SK-N-SH treated with all-trans-retinoic acid at 6 μM for 48 hours (cell line): ENCODE measurements around the gene EPHB2.

Experiments
- ATAC-seq: fragments of 200-7000 bp; cut with Tn5 transposase; 3 replicates; pipeline ENCODE4 v1.9.1; 2020; ENCODE audit warnings: mild to moderate bottlenecking, moderate library complexity
- ARNTL ChIP-seq: fragments of 450-650 bp; formaldehyde crosslinking; IDR thresholded peaks from 2 replicates; pipeline ENCODE4 v1.5.0; 2020; ENCODE audit warnings: low read depth, mild to moderate bottlenecking, moderate library complexity, borderline replicate concordance
- CSDC2 ChIP-seq: fragments of 250-450 bp; sonication (Bioruptor Pico); IDR thresholded peaks from 2 replicates; pipeline ENCODE4 v1.5.0; 2020; ENCODE audit warnings: mild to moderate bottlenecking, moderate library complexity
- ESRRG ChIP-seq: fragments of 250-450 bp; sonication (Bioruptor Pico); IDR thresholded peaks from 2 replicates; pipeline ENCODE4 v1.6.1; 2021; ENCODE audit warnings: mild to moderate bottlenecking
- GLIS3 ChIP-seq: fragments of 250-450 bp; sonication (Bioruptor Pico); IDR thresholded peaks from 2 replicates; pipeline ENCODE4 v1.5.0; 2020; ENCODE audit warnings: mild to moderate bottlenecking, moderate library complexity
- ISL1 ChIP-seq: fragments of 250-450 bp; sonication (Bioruptor Pico); IDR thresholded peaks from 2 replicates; pipeline ENCODE4 v2.1.2; 2022; ENCODE audit warnings: mild to moderate bottlenecking, moderate library complexity
- OSR1 ChIP-seq: fragments of 250-450 bp; sonication (Bioruptor Pico); IDR thresholded peaks from 2 replicates; pipeline ENCODE4 v1.8.0; 2022; ENCODE audit warnings: moderate library complexity, mild to moderate bottlenecking, inconsistent platforms
- PPARA ChIP-seq: fragments of 250-450 bp; sonication (Bioruptor Pico); IDR thresholded peaks from 2 replicates; pipeline ENCODE4 v1.5.0; 2020; ENCODE audit warnings: mild to moderate bottlenecking, borderline replicate concordance
- RARB ChIP-seq: fragments of 250-450 bp; sonication (Bioruptor Pico); IDR thresholded peaks from 2 replicates; pipeline ENCODE4 v1.8.0; 2021; ENCODE audit warnings: mild to moderate bottlenecking, moderate library complexity
- SNAI2 ChIP-seq: fragments of 250-450 bp; sonication (Bioruptor Pico); IDR thresholded peaks from 2 replicates; pipeline ENCODE4 v1.5.0; 2020; ENCODE audit warnings: mild to moderate bottlenecking, moderate library complexity
- TCF4 ChIP-seq: fragments of 250-450 bp; sonication (Bioruptor Pico); IDR thresholded peaks from 2 replicates; pipeline ENCODE4 v1.8.0; 2021; ENCODE audit warnings: mild to moderate bottlenecking, moderate library complexity, borderline replicate concordance
- TOX ChIP-seq: fragments of 250-450 bp; sonication (Bioruptor Pico); IDR thresholded peaks from 2 replicates; pipeline ENCODE4 v1.8.0; 2021; ENCODE audit warnings: mild to moderate bottlenecking, moderate library complexity, borderline replicate concordance
- ZC3H10 ChIP-seq: fragments of 250-450 bp; sonication (Bioruptor Pico); IDR thresholded peaks from 2 replicates; pipeline ENCODE4 v1.5.1; 2021; ENCODE audit warnings: mild to moderate bottlenecking, moderate library complexity
- ZFP3 ChIP-seq: fragments of 250-450 bp; sonication (Bioruptor Pico); IDR thresholded peaks from 2 replicates; pipeline ENCODE4 v1.5.0; 2020; ENCODE audit warnings: mild to moderate bottlenecking, moderate library complexity
- ZFP30 ChIP-seq: fragments of 450-650 bp; formaldehyde crosslinking; IDR thresholded peaks from 2 replicates; pipeline ENCODE4 v1.5.0; 2022; ENCODE audit warnings: mild to moderate bottlenecking, moderate library complexity
- ZNF565 ChIP-seq: fragments of 450-650 bp; formaldehyde crosslinking; conservative IDR thresholded peaks from 2 replicates; pipeline ENCODE4 v1.5.0; 2020; ENCODE audit warnings: low read depth, mild to moderate bottlenecking, moderate library complexity
- ZNF70 ChIP-seq: fragments of 450-650 bp; formaldehyde crosslinking; IDR thresholded peaks from 2 replicates; pipeline ENCODE4 v1.5.0; 2020; ENCODE audit warnings: mild to moderate bottlenecking, moderate library complexity
- TF ChIP-seq, protein P1 (sequence below): fragments of 250-450 bp; sonication (Bioruptor Pico); IDR thresholded peaks from 2 replicates; pipeline ENCODE4 v1.5.1; 2020; ENCODE audit warnings: low read depth, mild to moderate bottlenecking, moderate library complexity
- TF ChIP-seq, protein P2 (sequence below): fragments of 250-450 bp; sonication (Bioruptor Pico); IDR thresholded peaks from 2 replicates; pipeline ENCODE4 v1.5.0; 2020; ENCODE audit warnings: mild to moderate bottlenecking, moderate library complexity
- TF ChIP-seq, protein P3 (sequence below): fragments of 250-450 bp; sonication (Bioruptor Pico); IDR thresholded peaks from 2 replicates; pipeline ENCODE4 v1.8.0; 2021; ENCODE audit warnings: low read depth, mild to moderate bottlenecking, moderate library complexity, borderline replicate concordance
- TF ChIP-seq, protein P4 (sequence below): fragments of 250-450 bp; sonication (Bioruptor Pico); IDR thresholded peaks from 2 replicates; pipeline ENCODE4 v1.5.1; 2021; ENCODE audit warnings: mild to moderate bottlenecking, moderate library complexity

EPHB2 gene

DNA sequence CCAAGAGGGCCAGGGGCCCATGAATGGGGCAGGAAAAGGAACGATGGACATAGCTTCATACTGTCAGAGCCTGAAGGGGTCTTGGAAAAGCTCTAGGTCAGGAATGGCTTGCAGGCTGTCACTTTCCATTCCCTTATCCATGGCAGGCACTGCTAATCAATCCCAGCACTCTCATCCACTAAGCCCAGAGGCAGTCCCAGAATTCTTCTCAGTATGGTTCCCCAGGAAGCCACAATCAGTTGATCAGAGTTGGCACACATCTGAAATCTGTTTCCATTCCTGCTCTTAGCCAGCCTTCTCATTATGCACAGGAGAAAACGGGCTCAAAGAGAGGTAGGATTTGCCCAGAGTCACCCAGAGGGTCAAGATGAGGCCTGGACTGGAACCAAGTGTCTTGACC, 196.3 kb downstream of the EPHB2 start:
- no peak for ATAC-seq
- no peak for TF ChIP-seq ZFP30 (CRISPR knock-in tag)
- no peak for TF ChIP-seq GLIS3 (CRISPR knock-in tag)
- no peak for TF ChIP-seq ESRRG
- no peak for TF ChIP-seq TOX (CRISPR knock-in tag)
- TF ChIP-seq, protein P1, sequence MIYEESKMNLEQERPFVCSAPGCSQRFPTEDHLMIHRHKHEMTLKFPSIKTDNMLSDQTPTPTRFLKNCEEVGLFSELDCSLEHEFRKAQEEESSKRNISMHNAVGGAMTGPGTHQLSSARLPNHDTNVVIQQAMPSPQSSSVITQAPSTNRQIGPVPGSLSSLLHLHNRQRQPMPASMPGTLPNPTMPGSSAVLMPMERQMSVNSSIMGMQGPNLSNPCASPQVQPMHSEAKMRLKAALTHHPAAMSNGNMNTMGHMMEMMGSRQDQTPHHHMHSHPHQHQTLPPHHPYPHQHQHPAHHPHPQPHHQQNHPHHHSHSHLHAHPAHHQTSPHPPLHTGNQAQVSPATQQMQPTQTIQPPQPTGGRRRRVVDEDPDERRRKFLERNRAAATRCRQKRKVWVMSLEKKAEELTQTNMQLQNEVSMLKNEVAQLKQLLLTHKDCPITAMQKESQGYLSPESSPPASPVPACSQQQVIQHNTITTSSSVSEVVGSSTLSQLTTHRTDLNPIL (CRISPR knock-in tag), result no peak
- TF ChIP-seq OSR1 (CRISPR knock-in tag), result no peak
- TF ChIP-seq, protein P2, sequence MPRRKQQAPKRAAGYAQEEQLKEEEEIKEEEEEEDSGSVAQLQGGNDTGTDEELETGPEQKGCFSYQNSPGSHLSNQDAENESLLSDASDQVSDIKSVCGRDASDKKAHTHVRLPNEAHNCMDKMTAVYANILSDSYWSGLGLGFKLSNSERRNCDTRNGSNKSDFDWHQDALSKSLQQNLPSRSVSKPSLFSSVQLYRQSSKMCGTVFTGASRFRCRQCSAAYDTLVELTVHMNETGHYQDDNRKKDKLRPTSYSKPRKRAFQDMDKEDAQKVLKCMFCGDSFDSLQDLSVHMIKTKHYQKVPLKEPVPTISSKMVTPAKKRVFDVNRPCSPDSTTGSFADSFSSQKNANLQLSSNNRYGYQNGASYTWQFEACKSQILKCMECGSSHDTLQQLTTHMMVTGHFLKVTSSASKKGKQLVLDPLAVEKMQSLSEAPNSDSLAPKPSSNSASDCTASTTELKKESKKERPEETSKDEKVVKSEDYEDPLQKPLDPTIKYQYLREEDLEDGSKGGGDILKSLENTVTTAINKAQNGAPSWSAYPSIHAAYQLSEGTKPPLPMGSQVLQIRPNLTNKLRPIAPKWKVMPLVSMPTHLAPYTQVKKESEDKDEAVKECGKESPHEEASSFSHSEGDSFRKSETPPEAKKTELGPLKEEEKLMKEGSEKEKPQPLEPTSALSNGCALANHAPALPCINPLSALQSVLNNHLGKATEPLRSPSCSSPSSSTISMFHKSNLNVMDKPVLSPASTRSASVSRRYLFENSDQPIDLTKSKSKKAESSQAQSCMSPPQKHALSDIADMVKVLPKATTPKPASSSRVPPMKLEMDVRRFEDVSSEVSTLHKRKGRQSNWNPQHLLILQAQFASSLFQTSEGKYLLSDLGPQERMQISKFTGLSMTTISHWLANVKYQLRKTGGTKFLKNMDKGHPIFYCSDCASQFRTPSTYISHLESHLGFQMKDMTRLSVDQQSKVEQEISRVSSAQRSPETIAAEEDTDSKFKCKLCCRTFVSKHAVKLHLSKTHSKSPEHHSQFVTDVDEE (CRISPR knock-in tag), result no peak
- TF ChIP-seq SNAI2 (CRISPR knock-in tag), result no peak
- no peak for TF ChIP-seq ZFP3 (CRISPR knock-in tag)

DNA sequence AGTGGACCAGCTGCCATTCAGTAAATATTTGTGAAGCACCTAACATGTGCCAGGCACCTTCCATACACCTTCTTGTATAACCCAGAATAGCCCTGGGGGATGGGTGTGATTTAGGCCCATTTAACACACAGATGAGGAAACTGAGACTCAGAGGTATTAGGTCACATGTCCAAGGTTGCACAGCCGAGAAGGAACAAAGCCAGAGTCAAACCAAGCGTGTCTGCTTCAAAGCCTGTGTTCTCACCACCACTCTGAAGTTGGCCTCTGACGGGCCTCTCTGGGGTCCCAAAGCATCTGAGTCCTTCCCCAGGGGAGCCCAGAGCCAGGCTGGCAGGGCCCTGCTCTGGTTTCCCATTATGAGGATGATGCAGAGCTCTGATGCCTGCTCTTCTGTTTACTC, 196.9 kb downstream of the EPHB2 start:
- no peak for TF ChIP-seq OSR1 (CRISPR knock-in tag)
- TF ChIP-seq TCF4 (CRISPR knock-in tag), result no peak
- ATAC-seq, result no peak

DNA sequence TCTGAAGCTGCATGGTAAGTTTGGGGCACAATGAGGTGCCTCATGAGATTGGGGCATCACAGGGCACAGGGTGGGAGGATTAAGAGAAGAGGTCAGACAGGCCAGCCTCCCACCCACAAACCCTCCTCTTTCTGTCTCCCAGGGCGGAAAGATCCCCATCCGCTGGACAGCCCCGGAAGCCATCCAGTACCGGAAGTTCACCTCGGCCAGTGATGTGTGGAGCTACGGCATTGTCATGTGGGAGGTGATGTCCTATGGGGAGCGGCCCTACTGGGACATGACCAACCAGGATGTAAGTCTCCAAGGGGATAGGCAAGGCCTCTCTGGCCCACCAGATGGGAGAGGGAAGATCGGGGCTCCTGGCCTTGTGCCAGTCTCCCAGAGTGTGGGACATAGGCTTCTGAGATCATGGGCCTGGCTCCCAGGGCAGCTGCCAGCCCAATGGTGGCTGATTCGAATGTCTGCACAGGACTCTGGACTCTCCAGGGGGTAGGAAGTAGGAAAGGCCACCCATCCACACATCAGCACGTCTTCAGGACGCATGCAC, 198.3 kb downstream of the EPHB2 start:
- ATAC-seq, result no peak
- TF ChIP-seq ZFP30 (CRISPR knock-in tag) (no peak), ESRRG (no peak), CSDC2 (CRISPR knock-in tag) (no peak), OSR1 (CRISPR knock-in tag) (no peak), ARNTL (CRISPR knock-in tag) (no peak), PPARA (CRISPR knock-in tag) (no peak), ZC3H10 (no peak), ISL1 (CRISPR knock-in tag) (no peak), ZNF70 (CRISPR knock-in tag) (no peak), ZNF565 (CRISPR knock-in tag) (no peak), SNAI2 (CRISPR knock-in tag) (no peak), ZFP3 (CRISPR knock-in tag) (no peak), TCF4 (CRISPR knock-in tag) (no peak), TOX (CRISPR knock-in tag) (no peak), RARB (CRISPR knock-in tag) (no peak)
- TF ChIP-seq, protein P3, sequence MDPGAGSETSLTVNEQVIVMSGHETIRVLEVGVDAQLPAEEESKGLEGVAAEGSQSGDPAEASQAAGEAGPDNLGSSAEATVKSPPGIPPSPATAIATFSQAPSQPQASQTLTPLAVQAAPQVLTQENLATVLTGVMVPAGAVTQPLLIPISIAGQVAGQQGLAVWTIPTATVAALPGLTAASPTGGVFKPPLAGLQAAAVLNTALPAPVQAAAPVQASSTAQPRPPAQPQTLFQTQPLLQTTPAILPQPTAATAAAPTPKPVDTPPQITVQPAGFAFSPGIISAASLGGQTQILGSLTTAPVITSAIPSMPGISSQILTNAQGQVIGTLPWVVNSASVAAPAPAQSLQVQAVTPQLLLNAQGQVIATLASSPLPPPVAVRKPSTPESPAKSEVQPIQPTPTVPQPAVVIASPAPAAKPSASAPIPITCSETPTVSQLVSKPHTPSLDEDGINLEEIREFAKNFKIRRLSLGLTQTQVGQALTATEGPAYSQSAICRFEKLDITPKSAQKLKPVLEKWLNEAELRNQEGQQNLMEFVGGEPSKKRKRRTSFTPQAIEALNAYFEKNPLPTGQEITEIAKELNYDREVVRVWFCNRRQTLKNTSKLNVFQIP, result no peak
- TF ChIP-seq, protein P2 (CRISPR knock-in tag), result no peak
- TF ChIP-seq, protein P4, sequence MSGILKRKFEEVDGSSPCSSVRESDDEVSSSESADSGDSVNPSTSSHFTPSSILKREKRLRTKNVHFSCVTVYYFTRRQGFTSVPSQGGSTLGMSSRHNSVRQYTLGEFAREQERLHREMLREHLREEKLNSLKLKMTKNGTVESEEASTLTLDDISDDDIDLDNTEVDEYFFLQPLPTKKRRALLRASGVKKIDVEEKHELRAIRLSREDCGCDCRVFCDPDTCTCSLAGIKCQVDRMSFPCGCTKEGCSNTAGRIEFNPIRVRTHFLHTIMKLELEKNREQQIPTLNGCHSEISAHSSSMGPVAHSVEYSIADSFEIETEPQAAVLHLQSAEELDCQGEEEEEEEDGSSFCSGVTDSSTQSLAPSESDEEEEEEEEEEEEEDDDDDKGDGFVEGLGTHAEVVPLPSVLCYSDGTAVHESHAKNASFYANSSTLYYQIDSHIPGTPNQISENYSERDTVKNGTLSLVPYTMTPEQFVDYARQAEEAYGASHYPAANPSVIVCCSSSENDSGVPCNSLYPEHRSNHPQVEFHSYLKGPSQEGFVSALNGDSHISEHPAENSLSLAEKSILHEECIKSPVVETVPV, result no peak
- TF ChIP-seq, protein P1 (CRISPR knock-in tag), result no peak
